Neutrophil (primary cell): ENCODE data around the gene SAFB2.

Source experiments
- H3K27ac ChIP-seq: fragments of 200-600 bp; sonication (generic); 2 replicates; pipeline ENCODE4 v1.5.1; 2016; ENCODE audit warnings: mild to moderate bottlenecking, moderate library complexity
- H3K27me3 ChIP-seq: fragments of 200-600 bp; sonication (generic); 2 replicates; pipeline ENCODE4 v1.6.0; 2016; ENCODE audit warnings: mild to moderate bottlenecking
- H3K36me3 ChIP-seq: fragments of 200-600 bp; sonication (generic); 2 replicates; pipeline ENCODE4 v1.5.1; 2017
- H3K4me1 ChIP-seq, 2 experiments: fragments of 200-600 bp in 1 of 2; sonication (generic) in 1 of 2; 1 replicate in 1 of 2; 2 replicates in 1 of 2; pipeline versions ENCODE4 v1.5.1 to v1.6.1; 2013 to 2016; ENCODE audit warnings: low read depth in 1 of 2, low read length in 1 of 2, mild to moderate bottlenecking in 1 of 2, moderate library complexity in 1 of 2; ENCODE audit not compliant: control insufficient read depth in 1 of 2, insufficient read depth in 1 of 2
- H3K4me3 ChIP-seq, 2 experiments: fragments of 200-600 bp in 1 of 2; sonication (generic) in 1 of 2; 1 replicate in 1 of 2; 2 replicates in 1 of 2; pipeline ENCODE4 v1.5.1; 2013 to 2016; ENCODE audit warnings: low read depth in 1 of 2, low read length in 1 of 2, mild to moderate bottlenecking in 1 of 2, moderate library complexity in 1 of 2
- H3K9me3 ChIP-seq: fragments of 200-600 bp; sonication (generic); 2 replicates; pipeline ENCODE4 v1.5.1; 2016
- TF ChIP-seq, protein P1 (sequence below): fragments of 200-600 bp; sonication (generic); IDR thresholded peaks from 2 replicates; pipeline ENCODE4 v1.5.1; 2016; ENCODE audit warnings: antibody characterized with exemption

SAFB2 gene

GRCh38 chr19:5595129-5595528 lies 27.4 kb downstream of the SAFB2 start:
- H3K4me1 ChIP-seq: no peaks in the 10 kb centered on the region
- H3K9me3 ChIP-seq: no peaks in the 10 kb centered on the region
- peaks cover 100% of the 10 kb centered on the region for H3K36me3 ChIP-seq
- H3K27ac ChIP-seq: no peak overlapping the region
- H3K27me3 ChIP-seq: no peaks in the 10 kb centered on the region
- H3K4me3 ChIP-seq: no peak overlapping the region
- TF ChIP-seq, protein P1, sequence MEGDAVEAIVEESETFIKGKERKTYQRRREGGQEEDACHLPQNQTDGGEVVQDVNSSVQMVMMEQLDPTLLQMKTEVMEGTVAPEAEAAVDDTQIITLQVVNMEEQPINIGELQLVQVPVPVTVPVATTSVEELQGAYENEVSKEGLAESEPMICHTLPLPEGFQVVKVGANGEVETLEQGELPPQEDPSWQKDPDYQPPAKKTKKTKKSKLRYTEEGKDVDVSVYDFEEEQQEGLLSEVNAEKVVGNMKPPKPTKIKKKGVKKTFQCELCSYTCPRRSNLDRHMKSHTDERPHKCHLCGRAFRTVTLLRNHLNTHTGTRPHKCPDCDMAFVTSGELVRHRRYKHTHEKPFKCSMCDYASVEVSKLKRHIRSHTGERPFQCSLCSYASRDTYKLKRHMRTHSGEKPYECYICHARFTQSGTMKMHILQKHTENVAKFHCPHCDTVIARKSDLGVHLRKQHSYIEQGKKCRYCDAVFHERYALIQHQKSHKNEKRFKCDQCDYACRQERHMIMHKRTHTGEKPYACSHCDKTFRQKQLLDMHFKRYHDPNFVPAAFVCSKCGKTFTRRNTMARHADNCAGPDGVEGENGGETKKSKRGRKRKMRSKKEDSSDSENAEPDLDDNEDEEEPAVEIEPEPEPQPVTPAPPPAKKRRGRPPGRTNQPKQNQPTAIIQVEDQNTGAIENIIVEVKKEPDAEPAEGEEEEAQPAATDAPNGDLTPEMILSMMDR: no peak

- H3K4me3 ChIP-seq: no peak overlapping the region
- TF ChIP-seq, protein P1: no peak
- peaks cover 100% of the 10 kb centered on the region for H3K36me3 ChIP-seq
Observed at GRCh38 chr19:5594521-5594950, 28.0 kb downstream of the SAFB2 start.

DNA sequence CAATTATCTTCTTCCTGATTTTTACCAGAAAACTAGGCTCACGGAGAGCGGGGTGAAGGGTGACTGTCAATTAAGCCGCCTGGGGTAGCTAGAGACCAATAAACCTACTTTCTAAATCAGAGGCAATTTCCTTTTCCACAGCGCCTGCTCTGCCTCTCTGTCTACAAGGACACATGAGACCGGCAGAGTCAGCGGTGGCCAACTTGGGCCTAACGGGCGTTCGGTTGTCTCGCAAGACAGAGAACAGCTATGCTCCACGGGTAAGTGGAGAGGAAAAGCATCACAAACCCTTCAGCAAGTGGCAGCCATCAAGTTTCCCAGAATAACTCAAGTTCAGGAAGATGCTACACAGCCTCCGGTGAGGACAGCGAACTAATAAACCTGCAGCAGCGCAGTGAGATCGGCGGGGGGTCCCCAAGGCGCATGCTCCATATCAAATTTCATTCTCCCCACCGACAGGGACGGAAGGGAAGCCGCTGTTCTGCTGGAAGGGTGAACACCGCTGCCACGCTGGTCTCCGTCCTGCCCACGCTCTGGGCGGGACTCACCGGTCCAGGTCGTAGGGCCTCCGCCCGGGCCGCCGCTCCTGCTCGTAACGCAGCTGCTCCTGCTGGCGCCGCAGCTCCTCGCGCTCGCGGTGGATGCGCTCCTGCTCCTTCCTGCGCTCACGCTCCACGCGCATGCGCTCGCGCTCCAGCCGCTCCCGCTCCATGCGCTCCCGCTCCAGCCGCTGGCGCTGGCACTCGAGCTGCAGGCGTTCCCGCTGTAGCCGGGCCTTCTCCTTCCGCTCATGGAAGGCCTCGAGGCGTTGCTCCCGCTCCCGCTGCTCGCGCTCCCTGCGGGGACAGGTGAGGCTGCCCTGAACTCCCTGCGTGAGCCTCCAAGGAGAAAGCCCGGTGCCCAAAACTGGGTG lies 29.0 kb downstream of the SAFB2 start:
- H3K27ac ChIP-seq: no peak overlapping the region
- no peaks in the 10 kb centered on the region for H3K4me1 ChIP-seq
- no peak overlapping the region for H3K4me3 ChIP-seq
- H3K36me3 ChIP-seq: peaks cover 100% of the 10 kb centered on the region
- no peaks in the 10 kb centered on the region for H3K27me3 ChIP-seq
- TF ChIP-seq, protein P1: no peak
- H3K9me3 ChIP-seq: no peaks in the 10 kb centered on the region

More at GRCh38 chr19:5594521-5594950, 28.0 kb downstream of the SAFB2 start:
- no peaks in the 10 kb centered on the region for H3K27me3 ChIP-seq
- H3K27ac ChIP-seq: no peak overlapping the region
- no peaks in the 10 kb centered on the region for H3K9me3 ChIP-seq
- H3K4me1 ChIP-seq: no peaks in the 10 kb centered on the region

DNA sequence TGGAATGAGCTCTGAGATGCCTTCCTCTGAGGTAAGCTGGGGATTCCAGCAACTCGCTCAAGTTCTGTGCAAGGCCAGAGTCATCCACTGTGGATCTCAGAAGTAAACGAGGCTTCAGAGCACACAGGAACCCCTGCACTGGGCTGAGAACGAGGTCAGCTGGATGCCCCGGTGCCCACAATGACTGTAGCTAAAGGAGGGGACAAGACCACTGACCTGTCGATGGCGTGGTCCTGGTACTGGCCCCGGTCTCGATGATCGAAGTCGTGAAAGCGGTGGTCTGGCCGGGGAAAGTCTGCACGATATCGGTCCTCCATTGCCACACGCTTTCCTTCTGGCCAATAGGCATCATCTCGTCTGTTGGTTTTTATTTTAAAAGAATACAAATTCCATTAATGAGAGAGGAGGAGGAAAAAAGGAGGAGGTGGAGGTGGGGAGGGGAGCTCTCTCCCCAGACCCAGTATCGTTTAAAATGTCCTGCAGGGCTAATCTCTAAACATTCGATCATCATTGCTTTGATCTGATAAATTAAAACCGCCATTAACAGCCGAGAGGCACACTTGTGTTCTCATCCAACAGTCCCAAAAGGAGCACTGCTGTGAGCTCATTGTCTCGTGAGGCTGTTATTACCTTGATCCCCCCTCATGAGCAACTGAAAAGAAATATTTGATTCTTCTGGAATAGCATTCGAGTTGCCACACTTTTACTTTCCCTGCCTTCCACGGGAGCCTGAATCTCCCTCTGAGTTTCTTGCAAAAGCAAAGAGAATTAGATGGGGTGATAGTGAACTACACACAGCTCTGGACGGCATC lies 29.8 kb downstream of the SAFB2 start:
- no peaks in the 10 kb centered on the region for H3K9me3 ChIP-seq
- no peaks in the 10 kb centered on the region for H3K4me1 ChIP-seq
- TF ChIP-seq, protein P1: no peak
- H3K4me3 ChIP-seq: no peak overlapping the region
- H3K27ac ChIP-seq: no peak overlapping the region
- peaks cover 100% of the 10 kb centered on the region for H3K36me3 ChIP-seq
- no peaks in the 10 kb centered on the region for H3K27me3 ChIP-seq

GRCh38 chr19:5591476-5591875 lies 31.1 kb downstream of the SAFB2 start:
- no peak overlapping the region for H3K27ac ChIP-seq
- no peaks in the 10 kb centered on the region for H3K9me3 ChIP-seq
- H3K36me3 ChIP-seq: peaks cover 100% of the 10 kb centered on the region
- H3K4me3 ChIP-seq: no peak overlapping the region
- no peaks in the 10 kb centered on the region for H3K27me3 ChIP-seq
- no peaks in the 10 kb centered on the region for H3K4me1 ChIP-seq
- TF ChIP-seq, protein P1: no peak
